NCI-H526 treated with DMSO at 0.1 percent for 48 hours (cell line): ENCODE measurements around the gene POLR2A.
"Not testable (repeated sequence)": the region's sequence is repeated elsewhere in the genome, so short reads cannot be mapped to it uniquely, and the experiment has no call there.

Source experiments
- DNase-seq: peaks from one replicate; lab custom pipeline; 2025; lab: John Stamatoyannopoulos, UW

POLR2A gene

GRCh38 chr17:7460850-7461660 lies 23.1 kb upstream of the POLR2A start:
- DNase-seq, result no peak

GRCh38 chr17:7462474-7463371 lies 21.4 kb upstream of the POLR2A start:
- DNase-seq, result no peak

GRCh38 chr17:7463372-7463846 lies 20.8 kb upstream of the POLR2A start:
- DNase-seq, result no peak

GRCh38 chr17:7464081-7464480 lies 20.1 kb upstream of the POLR2A start:
- no peak for DNase-seq

- DNase-seq, result no peak
Observed at GRCh38 chr17:7465597-7466275, 18.4 kb upstream of the POLR2A start.

DNA sequence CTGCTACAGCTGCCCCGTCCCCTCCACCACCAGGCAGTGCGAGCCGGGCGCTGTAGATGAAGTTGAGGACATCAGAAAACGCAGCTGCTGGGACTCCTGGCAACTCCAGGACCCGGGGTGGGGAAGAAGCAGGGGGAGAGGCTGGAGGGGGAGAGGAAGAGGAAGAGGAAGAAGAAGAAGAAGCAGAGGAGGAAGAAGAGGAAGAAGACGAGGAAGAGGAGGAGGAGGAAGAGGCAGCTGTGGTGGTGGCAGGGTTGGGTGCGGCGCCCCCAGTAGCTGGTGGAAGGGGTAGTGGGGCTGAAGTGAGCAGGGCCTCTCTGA lies 17.9 kb upstream of the POLR2A start:
- DNase-seq, result no peak

- DNase-seq, result no peak
Observed at GRCh38 chr17:7466639-7467341, 17.4 kb upstream of the POLR2A start.

- DNase-seq, result peak; percentile 9
Observed at GRCh38 chr17:7467498-7467897, 16.7 kb upstream of the POLR2A start.

DNA sequence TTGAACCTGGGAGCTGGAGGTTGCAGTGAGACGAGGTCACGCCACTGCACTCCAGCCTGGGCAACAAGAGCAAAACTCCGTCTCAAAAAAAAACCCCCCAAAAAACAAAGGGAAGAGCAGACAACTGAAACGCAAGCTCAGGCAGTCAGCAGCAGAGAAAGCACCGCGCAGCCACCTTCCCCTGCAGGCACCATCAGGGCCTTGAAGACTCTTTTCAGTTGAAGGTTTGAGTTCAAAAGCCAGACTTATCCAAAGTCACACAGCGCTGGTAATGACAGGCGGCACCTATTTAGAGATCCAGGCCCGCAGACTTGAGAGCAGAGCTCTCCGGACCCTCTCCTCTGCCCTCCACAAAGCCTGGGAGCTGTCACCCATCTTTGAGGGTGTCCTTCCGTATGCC lies 15.9 kb upstream of the POLR2A start:
- no peak for DNase-seq

GRCh38 chr17:7468804-7469389 lies 15.3 kb upstream of the POLR2A start:
- no peak for DNase-seq

GRCh38 chr17:7469843-7470242 lies 14.3 kb upstream of the POLR2A start:
- not testable (repeated sequence) for DNase-seq

DNA sequence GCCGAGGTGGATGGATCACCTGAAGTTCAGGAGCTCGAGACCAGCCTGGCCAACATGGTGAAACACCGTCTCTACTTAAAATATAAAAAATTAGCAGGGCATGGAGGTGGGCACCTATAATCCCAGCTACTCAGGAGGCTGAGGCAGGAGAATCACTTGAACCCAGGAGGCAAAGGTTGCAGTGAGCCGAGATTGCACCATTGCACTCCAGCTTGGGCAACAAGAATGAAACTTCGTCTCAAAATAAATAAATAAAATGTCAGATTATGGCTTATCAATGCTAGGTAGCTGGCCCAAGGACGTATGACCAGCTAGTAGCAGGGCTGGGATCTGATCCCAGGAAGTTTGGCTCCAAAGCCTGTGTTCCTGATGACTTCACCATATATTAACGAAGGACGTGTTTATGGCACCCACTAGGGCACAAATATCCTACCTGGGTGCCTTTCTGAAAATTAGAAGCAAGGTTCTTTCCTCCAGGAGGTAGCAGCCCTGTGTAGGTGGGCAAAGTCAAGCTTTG lies 13.7 kb upstream of the POLR2A start:
- not testable (repeated sequence) for DNase-seq

GRCh38 chr17:7471729-7472128 lies 12.4 kb upstream of the POLR2A start:
- no peak for DNase-seq

- not testable (repeated sequence) for DNase-seq
Observed at GRCh38 chr17:7474767-7475166, 9.4 kb upstream of the POLR2A start.

GRCh38 chr17:7475764-7476422 lies 8.3 kb upstream of the POLR2A start:
- DNase-seq, result no peak

GRCh38 chr17:7476494-7476893 lies 7.7 kb upstream of the POLR2A start:
- DNase-seq, result no peak

- no peak for DNase-seq
Observed at GRCh38 chr17:7476951-7477350, 7.2 kb upstream of the POLR2A start.

DNA sequence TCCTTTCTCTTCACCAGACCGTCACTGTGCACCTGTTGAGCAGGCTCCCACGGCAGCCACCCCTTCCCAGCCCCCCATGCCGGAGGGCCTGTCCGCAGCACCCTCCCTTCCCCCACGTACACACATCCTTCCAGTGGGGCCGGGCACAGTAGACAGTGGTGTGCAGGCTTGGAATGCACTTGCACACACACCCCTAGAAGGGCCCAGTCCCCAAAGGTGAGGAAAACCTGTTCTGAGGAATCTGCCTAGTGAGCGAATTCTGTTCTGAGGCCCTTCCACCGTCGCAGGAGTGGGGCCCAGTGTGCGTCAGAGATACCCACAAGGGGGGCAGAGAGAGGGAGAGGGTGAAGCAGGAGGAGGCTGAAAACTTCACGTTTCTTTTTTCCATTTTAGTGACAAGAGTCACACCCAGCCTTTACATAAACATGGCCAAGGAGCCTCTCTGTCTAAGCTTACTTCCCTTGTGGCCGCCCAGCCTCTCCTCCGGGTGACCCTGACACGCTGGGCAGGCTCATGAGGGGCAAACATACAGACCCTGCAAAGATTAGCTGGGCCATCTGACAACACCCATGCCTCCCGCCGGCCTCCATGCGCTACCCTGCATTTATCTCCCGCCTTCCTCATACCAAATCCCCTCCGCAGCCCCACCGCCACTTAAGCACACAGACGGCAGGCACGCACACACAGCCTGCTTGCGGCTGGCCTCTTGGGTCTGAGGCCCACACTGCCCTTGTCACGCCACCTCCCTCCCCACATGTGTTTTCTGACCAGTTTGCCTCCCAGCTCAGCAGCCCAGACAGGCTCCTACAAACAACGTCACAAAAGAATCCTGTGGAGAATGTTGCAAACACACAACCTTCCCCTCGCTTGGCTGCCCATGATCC lies 6.5 kb upstream of the POLR2A start:
- DNase-seq, result no peak
